IPS-18a (cell line): ENCODE measurements around the gene DAB2IP.

Experiments used
- H3K27ac ChIP-seq: one replicate; pipeline ENCODE4 v1.5.1; 2013; ENCODE audit warnings: low read length
- H3K27me3 ChIP-seq: one replicate; pipeline ENCODE4 v1.6.1; 2013; ENCODE audit warnings: mild to moderate bottlenecking, low read length; ENCODE audit not compliant: control insufficient read depth, insufficient read depth
- H3K36me3 ChIP-seq: one replicate; pipeline ENCODE4 v1.6.1; 2013; ENCODE audit warnings: low read depth, low read length; ENCODE audit not compliant: control insufficient read depth
- H3K4me1 ChIP-seq: one replicate; pipeline ENCODE4 v1.6.1; 2013; ENCODE audit warnings: low read depth, low read length; ENCODE audit not compliant: control insufficient read depth
- H3K4me3 ChIP-seq: one replicate; pipeline ENCODE4 v1.5.1; 2013; ENCODE audit warnings: low read length
- H3K9ac ChIP-seq: one replicate; pipeline ENCODE4 v1.6.1; 2013; ENCODE audit warnings: mild to moderate bottlenecking, low read length, moderate library complexity
- H3K9me3 ChIP-seq: one replicate; pipeline ENCODE4 v1.6.1; 2013; ENCODE audit warnings: low read depth, low read length; ENCODE audit not compliant: control insufficient read depth

The DAB2IP gene

GRCh38 chr9:121813519-121814210 is 162.2 kb downstream of the DAB2IP start:
- peaks cover 14% of the 10 kb centered on the region for H3K4me1 ChIP-seq
- no peaks in the 10 kb centered on the region for H3K9me3 ChIP-seq
- no peaks in the 10 kb centered on the region for H3K36me3 ChIP-seq
- no peaks in the 10 kb centered on the region for H3K27me3 ChIP-seq
- H3K9ac ChIP-seq, result no peak overlapping the region
- no peak overlapping the region for H3K4me3 ChIP-seq
- H3K27ac ChIP-seq, result no peak overlapping the region

GRCh38 chr9:121814594-121814993 is 163.2 kb downstream of the DAB2IP start:
- Histone ChIP-seq H3K9ac (no peak overlapping the region), H3K27ac (no peak overlapping the region), H3K27me3 (no peaks in the 10 kb centered on the region), H3K4me1 (peaks cover 23% of the 10 kb centered on the region), H3K9me3 (no peaks in the 10 kb centered on the region), H3K36me3 (no peaks in the 10 kb centered on the region), H3K4me3 (no peak overlapping the region)

GRCh38 chr9:121815084-121815483 is 163.7 kb downstream of the DAB2IP start:
- H3K27ac ChIP-seq, result no peak overlapping the region
- no peaks in the 10 kb centered on the region for H3K27me3 ChIP-seq
- peaks cover 27% of the 10 kb centered on the region for H3K4me1 ChIP-seq
- H3K4me3 ChIP-seq, result no peak overlapping the region
- H3K9me3 ChIP-seq, result no peaks in the 10 kb centered on the region
- H3K36me3 ChIP-seq, result no peaks in the 10 kb centered on the region
- no peak overlapping the region for H3K9ac ChIP-seq

DNA sequence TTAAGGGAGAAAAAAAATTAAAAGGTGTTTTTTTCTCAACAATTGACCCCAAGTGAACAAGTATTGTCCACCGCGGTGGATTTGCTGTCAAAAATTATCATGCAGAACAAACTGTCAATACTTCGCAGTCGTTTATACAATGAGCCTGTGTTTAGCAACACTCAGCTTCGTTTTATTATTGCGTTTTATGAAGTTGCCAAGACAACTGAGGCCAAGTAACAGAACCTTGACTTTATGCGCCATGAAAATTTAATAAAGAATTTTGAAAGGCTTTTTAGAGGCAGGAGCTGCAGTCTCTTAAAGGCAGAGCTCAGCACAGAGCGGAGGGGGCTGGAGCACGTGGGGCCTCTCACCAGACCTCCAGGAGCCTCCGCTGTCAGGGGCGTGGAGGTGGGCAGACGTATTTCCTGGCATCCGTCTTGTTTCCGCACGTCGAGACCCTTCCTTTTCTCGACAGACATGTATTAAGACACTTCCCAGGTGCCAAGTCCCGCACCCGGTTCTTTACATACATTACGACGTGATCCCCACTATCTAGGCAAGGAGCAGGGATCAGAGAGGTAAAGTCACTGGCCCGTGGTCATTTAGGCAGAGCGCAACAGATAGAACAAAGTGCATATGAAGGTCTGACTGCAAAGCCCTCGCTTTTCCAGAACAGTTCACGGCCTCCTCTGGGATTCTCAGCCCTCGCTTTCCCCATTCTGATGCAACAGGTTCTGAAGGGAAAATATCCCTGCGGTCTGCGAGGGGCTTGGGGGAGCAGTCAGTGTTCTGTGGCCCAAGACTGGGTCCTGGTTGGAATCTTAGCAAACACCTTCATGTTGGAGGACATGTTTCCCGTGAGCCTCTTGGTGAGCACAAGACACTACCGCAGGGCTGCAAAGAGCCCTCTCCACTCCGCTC is 164.4 kb downstream of the DAB2IP start:
- Histone ChIP-seq H3K4me1 (peaks cover 30% of the 10 kb centered on the region), H3K9me3 (no peaks in the 10 kb centered on the region), H3K4me3 (no peak overlapping the region)

DNA sequence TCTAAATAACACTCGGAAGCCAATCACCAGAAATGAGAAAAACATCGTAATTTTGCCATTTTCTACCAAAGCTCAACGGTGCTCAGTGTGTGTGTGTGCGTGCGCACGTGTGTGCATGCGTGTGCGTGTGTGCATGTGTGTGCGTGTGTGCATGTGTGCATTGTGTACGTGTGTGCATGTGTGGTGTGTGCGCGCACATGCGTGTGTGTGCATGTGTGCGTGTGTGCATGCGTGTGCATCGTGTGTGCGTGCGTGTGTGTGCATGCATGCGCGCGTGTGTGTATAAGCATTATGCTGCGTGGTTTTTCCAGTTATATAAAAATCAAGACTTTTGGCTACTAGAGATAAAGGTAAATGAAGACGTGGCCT is 165.0 kb downstream of the DAB2IP start:
- Histone ChIP-seq H3K9me3 (no peaks in the 10 kb centered on the region), H3K27ac (no peak overlapping the region), H3K9ac (no peak overlapping the region), H3K27me3 (no peaks in the 10 kb centered on the region), H3K36me3 (no peaks in the 10 kb centered on the region), H3K4me3 (no peak overlapping the region), H3K4me1 (peaks cover 30% of the 10 kb centered on the region)

More for the DNA sequence above, 164.4 kb downstream of the DAB2IP start:
- no peaks in the 10 kb centered on the region for H3K36me3 ChIP-seq
- no peak overlapping the region for H3K27ac ChIP-seq
- no peaks in the 10 kb centered on the region for H3K27me3 ChIP-seq
- H3K9ac ChIP-seq, result no peak overlapping the region

- Histone ChIP-seq H3K9me3 (no peaks in the 10 kb centered on the region), H3K27me3 (no peaks in the 10 kb centered on the region), H3K4me1 (peaks cover 30% of the 10 kb centered on the region), H3K36me3 (no peaks in the 10 kb centered on the region), H3K27ac (no peak overlapping the region), H3K4me3 (no peak overlapping the region), H3K9ac (no peak overlapping the region)
Measured at GRCh38 chr9:121816845-121817450, 165.5 kb downstream of the DAB2IP start.

DNA sequence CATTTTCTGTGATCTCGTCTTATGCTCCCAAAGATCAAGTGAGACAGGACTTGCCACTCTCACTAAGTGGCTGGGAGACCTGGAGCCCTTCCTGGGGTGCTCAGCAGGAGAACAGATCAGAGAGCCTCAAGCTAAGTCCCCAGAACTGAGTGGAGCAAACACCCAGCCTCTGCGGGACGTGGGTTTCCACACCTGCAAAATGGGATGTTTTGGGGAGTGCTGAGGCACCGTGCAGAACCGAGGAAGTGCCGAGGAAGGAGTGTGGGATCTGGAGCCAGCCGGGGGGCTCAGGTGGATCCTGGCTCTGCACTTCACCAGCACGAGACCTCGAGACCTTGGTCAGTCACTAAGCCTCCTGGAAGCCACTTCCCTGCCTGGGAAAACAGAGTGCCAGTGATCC is 166.0 kb downstream of the DAB2IP start:
- no peak overlapping the region for H3K9ac ChIP-seq
- H3K27ac ChIP-seq, result no peak overlapping the region
- no peaks in the 10 kb centered on the region for H3K36me3 ChIP-seq
- no peaks in the 10 kb centered on the region for H3K9me3 ChIP-seq
- H3K4me3 ChIP-seq, result no peak overlapping the region
- peaks cover 27% of the 10 kb centered on the region for H3K4me1 ChIP-seq
- no peaks in the 10 kb centered on the region for H3K27me3 ChIP-seq

GRCh38 chr9:121818016-121818661 is 166.7 kb downstream of the DAB2IP start:
- no peaks in the 10 kb centered on the region for H3K27me3 ChIP-seq
- H3K9me3 ChIP-seq, result no peaks in the 10 kb centered on the region
- H3K36me3 ChIP-seq, result no peaks in the 10 kb centered on the region
- H3K27ac ChIP-seq, result no peak overlapping the region
- H3K4me3 ChIP-seq, result no peak overlapping the region
- peaks cover 26% of the 10 kb centered on the region for H3K4me1 ChIP-seq
- H3K9ac ChIP-seq, result no peak overlapping the region

GRCh38 chr9:121818841-121819427 is 167.5 kb downstream of the DAB2IP start:
- H3K27ac ChIP-seq, result no peak overlapping the region
- H3K9me3 ChIP-seq, result no peaks in the 10 kb centered on the region
- peaks cover 26% of the 10 kb centered on the region for H3K4me1 ChIP-seq
- H3K27me3 ChIP-seq, result no peaks in the 10 kb centered on the region
- peak overlapping the region; percentile 26 for H3K4me3 ChIP-seq
- no peak overlapping the region for H3K9ac ChIP-seq
- H3K36me3 ChIP-seq, result no peaks in the 10 kb centered on the region

- H3K4me1 ChIP-seq, result peaks cover 26% of the 10 kb centered on the region
- H3K27ac ChIP-seq, result no peak overlapping the region
- peak overlapping the region; percentile 26 for H3K4me3 ChIP-seq
Measured at GRCh38 chr9:121819428-121820231, 168.2 kb downstream of the DAB2IP start.

More at GRCh38 chr9:121819428-121820231, 168.2 kb downstream of the DAB2IP start:
- H3K9ac ChIP-seq, result no peak overlapping the region
- no peaks in the 10 kb centered on the region for H3K36me3 ChIP-seq
- no peaks in the 10 kb centered on the region for H3K27me3 ChIP-seq
- H3K9me3 ChIP-seq, result no peaks in the 10 kb centered on the region
